Ishikawa (cell line): Measurements from ENCODE around the gene SLC25A30.

Experiments
- CEBPB ChIP-seq: IDR thresholded peaks from 2 replicates; pipeline ENCODE4 v1.6.1; 2012
- CREB1 ChIP-seq: IDR thresholded peaks from 2 replicates; pipeline ENCODE4 v1.6.1; 2012; ENCODE audit warnings: low read depth
- EGR1 ChIP-seq: IDR thresholded peaks from 2 replicates; pipeline ENCODE4 v1.6.1; 2012
- EP300 ChIP-seq: IDR thresholded peaks from 2 replicates; pipeline ENCODE4 v1.6.1; 2012; ENCODE audit warnings: borderline replicate concordance
- FOXM1 ChIP-seq: IDR thresholded peaks from 2 replicates; pipeline ENCODE4 v1.6.1; 2012; ENCODE audit warnings: low read depth, borderline replicate concordance
- NFIC ChIP-seq: IDR thresholded peaks from 2 replicates; pipeline ENCODE4 v1.6.1; 2012
- RAD21 ChIP-seq: IDR thresholded peaks from 2 replicates; pipeline ENCODE4 v1.6.1; 2012; ENCODE audit warnings: low read depth
- REST ChIP-seq: IDR thresholded peaks from 2 replicates; pipeline ENCODE4 v1.6.1; 2012; ENCODE audit warnings: low read depth, mild to moderate bottlenecking
- TAF1 ChIP-seq: IDR thresholded peaks from 2 replicates; pipeline ENCODE4 v1.6.1; 2012; ENCODE audit warnings: low read depth, mild to moderate bottlenecking
- TCF12 ChIP-seq: IDR thresholded peaks from 2 replicates; pipeline ENCODE4 v1.6.1; 2012; ENCODE audit warnings: low read depth
- TEAD4 ChIP-seq: IDR thresholded peaks from 2 replicates; pipeline ENCODE4 v1.6.1; 2012
- YY1 ChIP-seq: IDR thresholded peaks from 2 replicates; pipeline ENCODE4 v1.6.1; 2012; ENCODE audit warnings: low read depth
- ZBTB7A ChIP-seq: IDR thresholded peaks from 2 replicates; pipeline ENCODE4 v1.6.1; 2012; ENCODE audit warnings: low read depth
- TF ChIP-seq, protein P1 (sequence below): IDR thresholded peaks from 2 replicates; pipeline ENCODE4 v1.6.1; 2012
- TF ChIP-seq, protein P2 (sequence below): IDR thresholded peaks from 2 replicates; pipeline ENCODE4 v1.6.1; 2012

Gene SLC25A30

GRCh38 chr13:45448965-45449559, 30.9 kb upstream of the SLC25A30 start:
- TF ChIP-seq YY1 = no peak
- TF ChIP-seq EP300 = no peak
- TF ChIP-seq, protein P1, sequence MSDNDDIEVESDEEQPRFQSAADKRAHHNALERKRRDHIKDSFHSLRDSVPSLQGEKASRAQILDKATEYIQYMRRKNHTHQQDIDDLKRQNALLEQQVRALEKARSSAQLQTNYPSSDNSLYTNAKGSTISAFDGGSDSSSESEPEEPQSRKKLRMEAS = no peak
- no peak for TF ChIP-seq TAF1
- TF ChIP-seq RAD21 = no peak
- no peak for TF ChIP-seq CREB1

GRCh38 chr13:45447050-45447661, 29.0 kb upstream of the SLC25A30 start:
- TF ChIP-seq REST (no peak), ZBTB7A (no peak), CREB1 (no peak), RAD21 (no peak), TEAD4 (no peak), YY1 (no peak), CEBPB (no peak), EP300 (no peak)
- TF ChIP-seq, protein P2, sequence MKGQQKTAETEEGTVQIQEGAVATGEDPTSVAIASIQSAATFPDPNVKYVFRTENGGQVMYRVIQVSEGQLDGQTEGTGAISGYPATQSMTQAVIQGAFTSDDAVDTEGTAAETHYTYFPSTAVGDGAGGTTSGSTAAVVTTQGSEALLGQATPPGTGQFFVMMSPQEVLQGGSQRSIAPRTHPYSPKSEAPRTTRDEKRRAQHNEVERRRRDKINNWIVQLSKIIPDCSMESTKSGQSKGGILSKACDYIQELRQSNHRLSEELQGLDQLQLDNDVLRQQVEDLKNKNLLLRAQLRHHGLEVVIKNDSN = no peak

DNA sequence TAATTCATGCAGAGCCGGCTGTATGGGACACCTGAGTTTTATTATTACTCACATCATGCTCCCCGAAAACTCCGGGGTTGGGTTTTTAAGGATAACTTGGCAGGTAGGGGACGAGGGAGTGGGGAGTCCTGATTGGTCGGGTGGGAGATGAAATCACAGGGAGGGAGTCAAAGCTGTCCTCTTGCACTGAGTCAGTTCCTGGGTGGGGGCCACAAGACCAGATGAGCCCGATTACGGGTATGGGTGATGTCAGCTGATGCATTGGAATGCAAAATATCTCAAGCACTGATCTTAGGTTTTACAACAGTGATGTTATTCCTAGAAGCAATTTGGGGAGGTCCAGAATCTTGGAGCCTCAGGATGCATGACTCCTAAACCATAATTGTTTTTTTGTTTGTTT, 28.0 kb upstream of the SLC25A30 start:
- no peak for TF ChIP-seq YY1

DNA sequence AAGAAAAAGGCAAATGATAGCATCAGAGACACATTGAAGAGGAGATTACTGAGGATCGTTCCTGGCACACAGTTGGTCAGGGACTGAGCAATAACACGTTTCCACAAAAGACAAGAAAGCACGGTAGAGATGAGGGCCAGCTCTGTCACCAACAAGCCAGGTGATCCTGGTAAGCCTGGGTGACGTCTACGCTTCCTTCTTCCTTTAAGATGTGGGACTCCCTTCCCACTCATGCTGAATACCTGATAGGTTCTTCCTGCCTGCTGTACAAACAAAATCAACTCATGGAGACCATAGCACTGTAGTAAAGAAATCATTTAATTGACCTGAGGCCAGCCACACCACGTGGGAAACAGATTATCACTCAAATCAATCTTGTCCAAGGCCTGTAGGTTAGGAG, 26.9 kb upstream of the SLC25A30 start:
- TF ChIP-seq REST = no peak
- no peak for TF ChIP-seq RAD21
- TF ChIP-seq EGR1 = no peak
- TF ChIP-seq YY1 = no peak
- no peak for TF ChIP-seq TCF12
- TF ChIP-seq, protein P2 = no peak
- no peak for TF ChIP-seq TAF1
- no peak for TF ChIP-seq ZBTB7A
- no peak for TF ChIP-seq NFIC
- TF ChIP-seq TEAD4 = no peak
- no peak for TF ChIP-seq CEBPB
- TF ChIP-seq EP300 = no peak
- TF ChIP-seq, protein P1 = no peak
- TF ChIP-seq CREB1 = no peak
- no peak for TF ChIP-seq FOXM1

DNA sequence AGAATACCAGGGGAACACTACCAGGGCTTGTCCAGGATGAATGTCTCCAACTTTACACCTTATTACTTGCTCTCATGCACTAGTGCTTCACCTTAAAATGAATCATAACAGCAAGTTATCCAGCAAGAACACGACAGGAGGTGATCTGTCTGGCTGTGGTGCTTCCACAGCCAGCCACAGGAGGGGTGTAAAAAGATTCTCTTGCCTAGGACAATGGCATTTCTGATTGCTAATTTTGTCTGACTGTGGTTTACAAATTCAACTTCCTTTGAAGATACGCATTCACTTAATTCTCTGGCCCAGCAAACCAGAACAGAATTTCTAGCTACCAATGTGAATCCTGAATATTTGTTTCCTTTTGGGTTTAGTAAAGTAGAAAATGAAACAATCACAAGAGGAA, 23.5 kb upstream of the SLC25A30 start:
- no peak for TF ChIP-seq TCF12
- TF ChIP-seq, protein P1 = no peak
- TF ChIP-seq EGR1 = no peak
- TF ChIP-seq CREB1 = no peak
- TF ChIP-seq CEBPB = no peak
- no peak for TF ChIP-seq EP300
- no peak for TF ChIP-seq REST
- TF ChIP-seq, protein P2 = no peak
- TF ChIP-seq TEAD4 = no peak
